GM12878 (cell line): ENCODE results near the gene SNX8. TPM values are rescaled to one million over a fixed set of nuclear protein-coding genes. Genes with fewer than 3 reads are reported as not detected.

Experiments
- ATAC-seq: fragments of 200-7000 bp; cut with Tn5 transposase; 3 replicates; pipeline ENCODE4 v1.9.1; 2020; ENCODE audit warnings: mild to moderate bottlenecking, moderate library complexity
- BruUV-seq: library from RNA; stranded (reverse); fragments of 400-500 nt; replicated peaks from 2 replicates; lab custom pipeline; 2021; lab: Mats Ljungman, UMichigan
- CTCF ChIA-PET: fragments of 300-600 bp; sonication (Branson Sonifier 250); formaldehyde crosslinking; extraction: SDS; loops from one replicate; lab custom pipeline; 2021; ENCODE audit warnings: inconsistent platforms; lab: Yijun Ruan, JAX
- POLR2A ChIA-PET: fragments of 350-600 bp; formaldehyde crosslinking; extraction: SDS; loops from one replicate; lab custom pipeline; 2021; ENCODE audit warnings: inconsistent platforms; lab: Charles Lee
- RAD21 ChIA-PET: fragments of 300-600 bp; sonication (Branson Sonifier 250); formaldehyde crosslinking; loops from one replicate; lab custom pipeline; 2023; ENCODE audit warnings: antibody characterized with exemption; ENCODE audit not compliant: unreplicated experiment; lab: Charles Lee
- SMC1A ChIA-PET: fragments of 300-600 bp; sonication (Branson Sonifier 250); formaldehyde crosslinking; loops from one replicate; lab custom pipeline; 2023; ENCODE audit not compliant: unreplicated experiment, uncharacterized antibody; lab: Charles Lee
- DNase-seq: peaks from one replicate; pipeline ENCODE4 v3.0.0-alpha.2; 2011; ENCODE audit warnings: low read depth, low spot score
- FAIRE-seq: peaks from 3 replicates; lab custom pipeline; 2011; peaks lifted over from hg19 to GRCh38; lab: Jason Lieb, UNC
- H2AFZ ChIP-seq: 2 replicates; pipeline ENCODE4 v1.6.0; 2011; ENCODE audit warnings: low read depth, low read length, control low read depth; ENCODE audit not compliant: control insufficient read depth
- H3K27ac ChIP-seq: 2 replicates; pipeline ENCODE4 v1.5.1; 2011; ENCODE audit warnings: control low read depth; ENCODE audit not compliant: control insufficient read depth, insufficient read depth
- H3K27me3 ChIP-seq, 2 experiments: replicated peaks in 1 of 2; 2 replicates each; pipeline versions ENCODE4 v1.6.0 to v1.6.1; 2011; ENCODE audit warnings: low read length in 1 of 2; ENCODE audit not compliant: control insufficient read depth in 2 of 2, insufficient read depth in 2 of 2
- H3K36me3 ChIP-seq, 2 experiments: 2 replicates each; pipeline ENCODE4 v1.5.1; 2011; ENCODE audit warnings: low read length in 1 of 2; ENCODE audit not compliant: control insufficient read depth in 2 of 2, insufficient read depth in 2 of 2
- H3K4me1 ChIP-seq: 2 replicates; pipeline ENCODE4 v1.6.1; 2011; ENCODE audit warnings: mild to moderate bottlenecking, low read length, moderate library complexity, mixed read lengths; ENCODE audit not compliant: control insufficient read depth, insufficient read depth
- H3K4me2 ChIP-seq: 2 replicates; pipeline ENCODE4 v1.6.0; 2011; ENCODE audit warnings: control low read depth; ENCODE audit not compliant: control insufficient read depth, insufficient read depth
- H3K4me3 ChIP-seq: fragments of 200-600 bp; sonication (generic); 2 replicates; pipeline ENCODE4 v1.5.1; 2016
- H3K79me2 ChIP-seq: 2 replicates; pipeline ENCODE4 v1.6.0; 2011; ENCODE audit warnings: low read length; ENCODE audit not compliant: control insufficient read depth, insufficient read depth
- H3K9ac ChIP-seq: 2 replicates; pipeline ENCODE4 v1.8.0; 2011; ENCODE audit warnings: low read length, control low read depth, mixed read lengths; ENCODE audit not compliant: control insufficient read depth, insufficient read depth
- H3K9me3 ChIP-seq: replicated peaks from 3 replicates; pipeline ENCODE4 v1.5.1; 2011; ENCODE audit warnings: mild to moderate bottlenecking, low read length; ENCODE audit not compliant: control insufficient read depth, insufficient read depth
- H4K20me1 ChIP-seq: 2 replicates; pipeline ENCODE4 v1.6.0; 2011; ENCODE audit not compliant: control insufficient read depth, insufficient read depth
- ATF7 ChIP-seq: fragments of 450-650 bp; IDR thresholded peaks from 2 replicates; pipeline ENCODE4 v1.6.1; 2016; ENCODE audit warnings: low read depth, mild to moderate bottlenecking
- CEBPB ChIP-seq, 2 experiments: fragments of 150-350 bp in 1 of 2; IDR thresholded peaks; 2 replicates each; pipeline ENCODE4 v1.6.1; 2012 to 2014; ENCODE audit warnings: low read depth in 2 of 2, low read length in 2 of 2, borderline replicate concordance in 1 of 2, inconsistent platforms in 1 of 2
- FOXM1 ChIP-seq: IDR thresholded peaks from 2 replicates; pipeline ENCODE4 v1.6.1; 2012; ENCODE audit warnings: low read depth, mild to moderate bottlenecking, inconsistent platforms, low read length, moderate library complexity
- IRF3 ChIP-seq: fragments of 450-650 bp; IDR thresholded peaks from 2 replicates; pipeline ENCODE4 v1.6.1; 2014; ENCODE audit warnings: mild to moderate bottlenecking
- NFIC ChIP-seq: IDR thresholded peaks from 2 replicates; pipeline ENCODE4 v1.6.1; 2012; ENCODE audit warnings: low read depth, mild to moderate bottlenecking, inconsistent platforms, low read length, moderate library complexity
- NR2F1 ChIP-seq: fragments of 450-650 bp; conservative IDR thresholded peaks from 2 replicates; pipeline ENCODE4 v1.6.1; 2017; ENCODE audit warnings: mild to moderate bottlenecking
- SUPT20H ChIP-seq: IDR thresholded peaks from 2 replicates; pipeline ENCODE4 v1.6.1; 2011; ENCODE audit warnings: low read depth, mild to moderate bottlenecking, low read length, moderate library complexity, borderline replicate concordance; ENCODE audit not compliant: control insufficient read depth
- WGBS: methylation state at CpG from one replicate; pipeline ENCODE4 v1.1.6; 2016; ENCODE audit warnings: low lambda C conversion rate; ENCODE audit not compliant: insufficient replicate concordance, insufficient coverage; ENCODE audit errors: missing lambda C conversion rate; 5-methylcytosine and 5-hydroxymethylcytosine counted together
- in situ Hi-C: fragments of 300-500 bp; cut with MboI; formaldehyde crosslinking; loops from 9 replicates; pipeline ENCODE4 v1.14.3; 2018; ENCODE audit warnings: mixed read lengths
- intact Hi-C: fragments of 100-400 bp; cut with micrococcal nuclease; formaldehyde crosslinking; loops from one replicate; pipeline ENCODE4 v1.14.2; 2022; ENCODE audit not compliant: unreplicated experiment
- polyA plus RNA-seq, 11 experiments: library from polyadenylated mRNA; depleted of rRNA in 4 of 11; unstranded in 6 of 11; stranded (reverse) in 5 of 11; fragments of >200 nt; fragmentation: Nextera tagmentation in 4 of 11; fragmentation: Illumina TruSeq in 1 of 11; extraction: Ambion mirVana in 4 of 11; extraction: Trizol in 1 of 11; gene quantifications; 1 replicate in 1 of 11; 2 replicates in 10 of 11; pipeline versions ENCODE4 v1.2.1 to v1.2.3, GENCODE V29; 2011 to 2016; ENCODE audit warnings: inconsistent platforms in 2 of 11, missing spikeins in 2 of 11, low read depth in 1 of 11
- total RNA-seq, 4 experiments: library from RNA; depleted of rRNA in 3 of 4; stranded (reverse); fragments of >200 nt in 3 of 4; fragmentation: Illumina TruSeq in 1 of 4; extraction: Trizol in 1 of 4; gene quantifications; 2 replicates each; pipeline versions ENCODE4 v1.2.1 to v1.2.3, GENCODE V29; 2013 to 2021
- TF ChIP-seq, protein P1 (sequence below): fragments of 450-650 bp; conservative IDR thresholded peaks from 2 replicates; pipeline ENCODE4 v1.6.1; 2017; ENCODE audit warnings: mild to moderate bottlenecking, moderate library complexity

SNX8 gene
- total and polyA plus RNA-seq, 10 of the 15 experiments (the other 5 are each of a cell fraction or from before 2014, with no cell fraction given): 6.4 to 210 (median 97.6) TPM

GRCh38 chr7:2228921-2229320 is 85.3 kb downstream of the SNX8 start:
- Histone ChIP-seq H3K9me3 (no peaks in the 10 kb centered on the region), H2AFZ (no peak overlapping the region), H3K4me1 (no peaks in the 10 kb centered on the region), H3K27ac (no peak overlapping the region), H3K36me3 (peaks cover 8 to 24% of the 10 kb centered on the region in 2 experiments; a peak in 3 of 4 replicates), H3K79me2 (peaks cover 36% of the 10 kb centered on the region), H3K27me3 (no peaks in the 10 kb centered on the region), H3K9ac (no peak overlapping the region), H3K4me3 (no peak overlapping the region), H3K4me2 (no peak overlapping the region), H4K20me1 (peaks cover 2% of the 10 kb centered on the region; the same call in 1 of the 2 replicates)
- no peak for FAIRE-seq
- 89% methylated on average over 8 of the region's 8 CpGs for WGBS
- ATAC-seq: no peak
- ChIA-PET SMC1A (no interaction called here), POLR2A (interaction anchor here (1.0 kb wide), 1 partner anchor 9 kb away, joined by 3 read pairs; no protein-coding TSS in a partner anchor), RAD21 (no interaction called here), CTCF (no interaction called here)
- DNase-seq: no peak
- in situ Hi-C loops: no loop called here
- TF ChIP-seq SUPT20H: no peak
- TF ChIP-seq ATF7: no peak
- no peak for TF ChIP-seq CEBPB (IDR thresholded peaks at IDR 0.05; ENCODE audit: borderline replicate concordance in 1 of 2, low read depth in 2 of 2, low read length in 2 of 2)
- TF ChIP-seq, protein P1, sequence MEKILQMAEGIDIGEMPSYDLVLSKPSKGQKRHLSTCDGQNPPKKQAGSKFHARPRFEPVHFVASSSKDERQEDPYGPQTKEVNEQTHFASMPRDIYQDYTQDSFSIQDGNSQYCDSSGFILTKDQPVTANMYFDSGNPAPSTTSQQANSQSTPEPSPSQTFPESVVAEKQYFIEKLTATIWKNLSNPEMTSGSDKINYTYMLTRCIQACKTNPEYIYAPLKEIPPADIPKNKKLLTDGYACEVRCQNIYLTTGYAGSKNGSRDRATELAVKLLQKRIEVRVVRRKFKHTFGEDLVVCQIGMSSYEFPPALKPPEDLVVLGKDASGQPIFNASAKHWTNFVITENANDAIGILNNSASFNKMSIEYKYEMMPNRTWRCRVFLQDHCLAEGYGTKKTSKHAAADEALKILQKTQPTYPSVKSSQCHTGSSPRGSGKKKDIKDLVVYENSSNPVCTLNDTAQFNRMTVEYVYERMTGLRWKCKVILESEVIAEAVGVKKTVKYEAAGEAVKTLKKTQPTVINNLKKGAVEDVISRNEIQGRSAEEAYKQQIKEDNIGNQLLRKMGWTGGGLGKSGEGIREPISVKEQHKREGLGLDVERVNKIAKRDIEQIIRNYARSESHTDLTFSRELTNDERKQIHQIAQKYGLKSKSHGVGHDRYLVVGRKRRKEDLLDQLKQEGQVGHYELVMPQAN: no peak
- TF ChIP-seq FOXM1: no peak
- no peak for TF ChIP-seq IRF3
- TF ChIP-seq NFIC: no peak
- TF ChIP-seq NR2F1: no peak
- intact Hi-C loops: no loop called here
- no TSS peak for BruUV-seq
